ENCODE measurements around the gene SH2B3. TPM values are rescaled to one million over a fixed set of nuclear protein-coding genes. Genes with fewer than 3 reads are reported as not detected.

The SH2B3 gene
- total and polyA plus RNA-seq, 11 donors: 11.3 to 76.7 (median 40.2) TPM

GRCh38 chr12:111436266-111436665, 30.5 kb downstream of the SH2B3 start:
- Histone ChIP-seq H3K27me3 (no peaks in the 10 kb centered on the region), H3K27ac (peak overlapping the region in 10 of 12 donors; percentile 0 to 94 (median 88)), H3K4me1 (peaks cover 22 to 100% (median 97%) of the 10 kb centered on the region in 12 donors), H3K36me3 (peaks cover 0 to 12% (median 0%) of the 10 kb centered on the region in 9 donors), H3K9me3 (no peaks in the 10 kb centered on the region), H3K4me3 (no peak overlapping the region)
- ATAC-seq (no peak), DNase-seq (peak in 1 of 5 donors; percentile 21)
- intact Hi-C loops (cut with DNase I): no loop called here
- TF ChIP-seq POLR2A (IDR thresholded peaks at IDR 0.05) (no peak), CTCF (IDR thresholded peaks at IDR 0.05) (no peak)
- 78 to 93% (median 82%) methylated on average over 2 to 7 of the region's 7 CpGs for WGBS, 4 donors

- peak in 2 of 5 donors; percentile 16 to 17 for DNase-seq
- no peaks in the 10 kb centered on the region for H3K9me3 ChIP-seq
- WGBS, 4 donors: 65 to 100% (median 70%) methylated on average over 1 to 4 of the region's 4 CpGs
- no peaks in the 10 kb centered on the region for H3K27me3 ChIP-seq
- intact Hi-C loops (cut with DNase I): no loop called here
- H3K4me3 ChIP-seq: no peak overlapping the region
- H3K27ac ChIP-seq: peak overlapping the region in 9 of 12 donors; percentile 15 to 94 (median 85)
- ATAC-seq: no peak
- peaks cover 19 to 100% (median 95%) of the 10 kb centered on the region in 12 donors for H3K4me1 ChIP-seq
- peaks cover 0 to 12% (median 0%) of the 10 kb centered on the region in 9 donors for H3K36me3 ChIP-seq
- no peak for TF ChIP-seq POLR2A (IDR thresholded peaks at IDR 0.05)
- TF ChIP-seq CTCF (IDR thresholded peaks at IDR 0.05): no peak
Measured at GRCh38 chr12:111436811-111437210, 31.1 kb downstream of the SH2B3 start.

GRCh38 chr12:111437816-111438454, 32.2 kb downstream of the SH2B3 start:
- Histone ChIP-seq H3K4me3 (no peak overlapping the region), H3K27me3 (no peaks in the 10 kb centered on the region), H3K27ac (peak overlapping the region in 11 of 12 donors; percentile 15 to 94 (median 82)), H3K9me3 (no peaks in the 10 kb centered on the region), H3K36me3 (peaks cover 0 to 17% (median 4%) of the 10 kb centered on the region in 9 donors), H3K4me1 (peaks cover 16 to 100% (median 94%) of the 10 kb centered on the region in 12 donors)
- DNase-seq (peak in 4 of 5 donors; percentile 59 to 66 (median 62)), ATAC-seq (peak in 3 of 4 donors; percentile 20 to 52 (median 44))
- intact Hi-C loops (cut with DNase I): no loop called here
- 63 to 80% (median 67%) methylated on average over 2 to 8 of the region's 8 CpGs for WGBS, 4 donors
- TF ChIP-seq CTCF (IDR thresholded peaks at IDR 0.05): no peak
- no peak for TF ChIP-seq POLR2A (IDR thresholded peaks at IDR 0.05)

- 31 to 41% (median 38%) methylated on average over 9 of the region's 9 CpGs for WGBS, 4 donors
- ATAC-seq: no peak
- intact Hi-C loops (cut with DNase I): no loop called here
- Histone ChIP-seq H3K36me3 (peaks cover 0 to 22% (median 4%) of the 10 kb centered on the region in 9 donors), H3K27ac (peak overlapping the region in 11 of 12 donors; percentile 15 to 94 (median 82)), H3K4me3 (no peak overlapping the region), H3K4me1 (peaks cover 16 to 100% (median 94%) of the 10 kb centered on the region in 12 donors), H3K9me3 (no peaks in the 10 kb centered on the region), H3K27me3 (no peaks in the 10 kb centered on the region)
- DNase-seq: peak in 3 of 5 donors; percentile 45 to 66 (median 53)
- no peak for TF ChIP-seq CTCF (IDR thresholded peaks at IDR 0.05)
- no peak for TF ChIP-seq POLR2A (IDR thresholded peaks at IDR 0.05)
Measured at GRCh38 chr12:111438481-111438880, 32.8 kb downstream of the SH2B3 start.

Data from heart left ventricle (tissue), 16 donors.